Body of pancreas (tissue), 4 donors: Measurements from ENCODE around the gene GABRG3.

ENCODE experiments used
- CTCF ChIP-seq, 7 experiments: fragments of 450-650 bp in 4 of 7; fragments of 200-600 bp in 3 of 7; sonication (generic) in 3 of 7; IDR thresholded peaks; one replicate each; pipeline ENCODE4 v1.5.1; 2016 to 2019; ENCODE audit warnings: antibody characterized with exemption in 7 of 7
- POLR2A ChIP-seq, 3 donors: fragments of 450-650 bp; IDR thresholded peaks; one replicate each; pipeline ENCODE4 v1.6.1; 2016; ENCODE audit warnings: antibody characterized with exemption in 3 of 3, mild to moderate bottlenecking in 2 of 3

- TF ChIP-seq CTCF (IDR thresholded peaks at IDR 0.05) (no peak), POLR2A (IDR thresholded peaks at IDR 0.05) (no peak)
Measured at GRCh38 chr15:27025481-27025966, 54.5 kb downstream of the GABRG3 start.
